ENCODE results near the gene LY6G6C. TPM values are rescaled to one million over a fixed set of nuclear protein-coding genes. Genes with fewer than 3 reads are reported as not detected.

The LY6G6C gene, protein sequence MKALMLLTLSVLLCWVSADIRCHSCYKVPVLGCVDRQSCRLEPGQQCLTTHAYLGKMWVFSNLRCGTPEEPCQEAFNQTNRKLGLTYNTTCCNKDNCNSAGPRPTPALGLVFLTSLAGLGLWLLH
- under 1 TPM in 3 of 4 donors, not detected in 1; 0.45 to 0.74 (median 0.63) TPM for polyA plus RNA-seq (ENCODE audit: insufficient read length in 4 of 4)

DNA sequence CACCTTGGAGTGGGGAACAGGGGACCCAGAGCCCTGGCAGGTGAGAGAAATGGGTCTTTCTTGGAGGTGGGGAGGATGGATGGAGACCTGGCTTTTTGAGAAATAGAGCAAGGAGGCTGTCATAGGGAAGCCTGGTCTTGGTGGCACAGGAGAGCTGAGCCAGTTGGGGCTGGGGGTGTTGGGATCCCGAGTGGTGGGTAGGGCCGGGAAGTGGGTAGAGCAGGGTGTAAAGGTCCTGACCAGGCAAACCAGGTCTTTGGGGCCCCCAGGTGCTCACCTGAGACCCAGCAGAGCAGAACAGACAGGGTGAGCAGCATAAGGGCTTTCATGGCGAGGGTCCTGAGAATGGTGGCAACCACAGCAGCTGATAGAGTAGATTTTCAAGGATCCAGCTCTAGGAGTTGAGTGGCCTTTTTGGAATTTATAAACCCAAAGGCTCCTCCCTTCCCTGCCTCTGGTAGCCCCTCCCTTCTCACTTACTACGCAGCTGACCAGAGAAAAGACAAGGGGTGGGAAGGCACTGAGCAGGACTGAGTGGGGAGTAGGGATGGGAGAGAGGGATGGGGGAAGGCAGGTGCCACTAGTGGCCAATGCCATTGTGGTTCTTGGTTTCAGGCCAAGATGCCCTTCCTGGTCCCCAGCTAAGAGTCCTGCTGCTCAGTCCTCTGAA lies at the start of gene LY6G6C:
LY6G6C (minus strand) TSS at position 396 of the 670 bp plus-strand sequence; CDS start at position 329, 67 bp downstream.
- DNase-seq (ENCODE audit: low read depth in 4 of 4, low spot score in 3 of 4): no peak

DNA sequence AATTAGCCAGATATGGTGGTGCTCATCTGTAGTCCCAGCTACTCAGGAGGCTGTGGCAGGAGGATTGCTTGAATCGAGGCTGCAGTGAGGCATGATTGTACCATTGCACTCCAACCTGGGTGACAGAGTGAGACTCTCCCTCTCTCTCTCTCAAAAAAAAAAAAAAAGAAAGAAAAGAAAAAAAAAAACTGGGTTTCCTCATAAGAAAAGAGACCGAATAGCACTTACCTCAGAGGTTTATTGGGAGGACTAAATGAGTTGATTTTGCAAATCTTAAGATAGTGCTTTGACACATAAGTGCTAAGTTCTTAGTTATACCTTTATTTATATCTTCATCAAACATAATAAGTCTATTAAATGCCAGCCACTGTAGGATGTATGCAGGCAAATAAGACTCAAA lies 49.3 kb upstream of the LY6G6C start:
- DNase-seq (ENCODE audit: low read depth in 4 of 4, low spot score in 3 of 4): no peak

DNA sequence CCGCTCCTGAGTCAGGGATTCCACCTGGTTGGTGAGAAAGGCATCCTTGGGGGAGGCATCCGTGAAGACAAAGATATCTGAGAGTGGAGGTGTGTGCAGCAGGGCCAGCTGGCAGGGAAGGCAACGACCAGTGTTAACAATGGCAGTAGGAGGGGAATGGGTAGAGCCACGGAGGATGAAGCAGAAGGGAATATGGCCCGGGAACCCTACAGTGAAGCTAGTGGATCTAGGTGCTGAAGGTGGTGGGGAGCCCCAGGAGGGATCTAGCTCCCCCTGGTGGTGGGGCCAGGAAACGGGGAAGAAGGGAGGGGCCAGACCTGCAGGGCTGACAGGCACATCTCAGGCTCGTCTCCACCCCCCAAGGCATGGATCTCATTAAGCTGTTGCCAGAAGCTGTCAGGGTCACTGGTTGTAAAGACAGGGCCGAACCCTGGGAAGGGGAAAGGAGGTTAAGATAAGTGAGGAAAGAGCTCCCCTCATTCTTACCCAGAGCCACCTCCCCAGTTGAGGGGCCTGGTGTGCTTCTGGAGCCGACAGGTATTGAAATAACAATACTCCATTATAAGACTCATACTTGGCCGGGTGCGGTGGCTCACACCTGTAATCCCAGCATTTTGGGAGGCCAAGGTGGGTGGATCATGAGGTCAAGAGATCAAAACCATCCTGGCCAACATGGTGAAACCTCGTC lies 48.3 kb upstream of the LY6G6C start:
- no peak for DNase-seq (ENCODE audit: low read depth in 4 of 4, low spot score in 3 of 4)

- DNase-seq (ENCODE audit: low read depth in 4 of 4, low spot score in 3 of 4): no peak
These were observed 47.1 kb upstream of the LY6G6C start for GRCh38 chr6:31768363-31769257.

DNA sequence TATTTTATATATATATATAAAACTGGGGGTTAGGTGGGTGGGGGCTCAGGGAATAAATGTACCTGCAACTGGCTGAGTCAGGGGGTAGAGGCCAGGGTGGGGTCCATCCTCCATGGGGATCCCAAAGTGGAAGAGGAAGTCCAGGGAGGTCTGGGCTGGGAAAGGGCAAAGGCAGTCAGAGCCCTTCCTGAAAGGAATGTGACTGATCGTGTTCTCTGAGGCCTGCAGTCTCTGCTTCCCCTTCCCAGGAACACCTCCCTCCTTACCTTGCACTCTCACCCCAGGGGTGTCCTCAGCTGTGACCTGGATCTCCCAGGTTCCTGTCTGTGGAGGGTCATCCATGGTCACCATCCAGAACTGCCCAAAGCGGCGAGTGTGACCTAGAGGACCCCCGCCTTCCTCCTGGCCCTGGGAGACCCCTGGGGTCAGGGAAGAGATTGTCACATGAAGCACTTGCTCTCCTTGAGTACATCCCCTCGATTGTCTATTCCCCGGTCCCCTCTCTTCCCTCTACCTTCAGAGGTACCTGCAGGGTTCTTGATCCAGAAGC lies 45.6 kb upstream of the LY6G6C start:
- DNase-seq (ENCODE audit: low read depth in 4 of 4, low spot score in 3 of 4): no peak

- DNase-seq (ENCODE audit: low read depth in 4 of 4, low spot score in 3 of 4): no peak
These were observed 44.6 kb upstream of the LY6G6C start for GRCh38 chr6:31765910-31766794.

DNA sequence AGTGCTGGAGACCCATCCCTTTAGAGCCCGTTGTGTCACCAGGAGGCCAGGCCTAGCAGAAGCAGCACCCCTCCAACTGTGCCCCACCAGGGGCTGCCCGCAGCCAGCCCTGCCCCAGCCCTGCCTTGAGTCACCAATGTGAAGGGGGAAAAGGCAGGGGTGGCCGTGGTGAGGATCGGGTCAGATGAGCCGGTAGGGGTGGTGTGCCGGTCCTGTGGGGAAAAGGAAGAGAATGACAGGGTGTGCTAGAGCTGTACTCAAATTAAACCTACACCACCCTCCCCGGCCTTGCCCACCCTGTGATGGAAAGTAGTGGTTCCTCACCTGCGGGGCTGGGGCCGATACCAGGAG lies 44.0 kb upstream of the LY6G6C start:
- no peak for DNase-seq (ENCODE audit: low read depth in 4 of 4, low spot score in 3 of 4)

- no peak for DNase-seq (ENCODE audit: low read depth in 4 of 4, low spot score in 3 of 4)
These were observed 42.7 kb upstream of the LY6G6C start for GRCh38 chr6:31764198-31764597.

DNA sequence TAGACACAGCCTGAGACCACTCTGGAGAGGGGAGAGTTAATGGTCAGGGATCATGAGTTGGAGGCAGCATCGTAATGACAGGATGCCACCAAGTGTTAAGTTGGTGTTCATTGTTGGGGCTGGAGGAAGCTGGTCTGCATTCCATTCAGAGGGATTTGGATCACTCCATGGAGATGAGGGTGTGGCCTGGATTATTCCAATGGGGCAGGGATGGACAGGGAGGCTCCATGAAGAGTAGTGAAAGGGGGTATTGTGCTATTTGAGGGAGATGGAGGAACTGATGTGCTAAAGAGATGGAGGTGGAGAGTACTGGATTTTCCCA lies 42.0 kb upstream of the LY6G6C start:
- DNase-seq (ENCODE audit: low read depth in 4 of 4, low spot score in 3 of 4): no peak

DNA sequence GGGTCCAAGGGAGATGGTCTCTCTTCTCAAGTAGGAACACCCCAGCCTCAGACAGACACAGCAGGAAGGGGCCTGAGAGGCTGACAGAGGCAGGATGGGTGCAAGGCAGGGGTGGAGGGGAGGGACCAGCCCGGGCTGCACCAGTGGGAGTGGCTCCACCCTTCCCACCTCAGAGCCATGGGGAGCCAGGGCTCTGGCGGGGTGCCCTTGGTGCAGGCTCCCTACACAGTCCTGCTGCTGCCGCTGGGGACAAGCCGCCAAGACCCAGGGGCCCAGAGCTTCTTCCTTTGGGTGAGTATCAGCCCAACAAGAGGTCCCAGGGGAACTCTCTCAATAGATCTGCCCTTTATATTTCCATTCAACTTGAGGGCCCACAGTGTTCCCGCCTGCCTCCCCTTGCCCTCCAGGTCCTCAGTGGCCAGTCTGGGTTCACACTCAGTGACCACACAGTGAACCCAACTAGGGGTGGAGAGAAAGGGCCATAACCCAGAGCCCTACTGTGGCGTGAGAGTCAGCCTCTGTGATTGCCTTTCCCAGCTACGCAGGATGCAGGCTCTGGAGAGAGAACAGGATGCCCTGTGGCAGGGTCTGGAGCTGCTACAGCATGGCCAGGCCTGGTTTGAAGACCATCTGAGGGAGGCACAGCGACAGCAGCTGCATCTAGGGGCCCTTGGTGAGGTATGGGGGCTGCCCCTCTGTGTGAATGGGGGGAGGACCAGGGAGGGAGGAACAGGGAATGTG lies 41.5 kb upstream of the LY6G6C start:
- DNase-seq (ENCODE audit: low read depth in 4 of 4, low spot score in 3 of 4): no peak

- DNase-seq (ENCODE audit: low read depth in 4 of 4, low spot score in 3 of 4): no peak
These were observed 40.8 kb upstream of the LY6G6C start, which contains the start of gene SAPCD1 for GRCh38 chr6:31762356-31762755. Gene SAPCD1, plus strand, starts transcription at chr6:31762656. Its CDS starts 399 bp downstream, at chr6:31763055.

GRCh38 chr6:31761343-31761742 lies 39.8 kb upstream of the LY6G6C start:
- no peak for DNase-seq (ENCODE audit: low read depth in 4 of 4, low spot score in 3 of 4)

- no peak for DNase-seq (ENCODE audit: low read depth in 4 of 4, low spot score in 3 of 4)
These were observed 39.2 kb upstream of the LY6G6C start for GRCh38 chr6:31760790-31761189.

DNA sequence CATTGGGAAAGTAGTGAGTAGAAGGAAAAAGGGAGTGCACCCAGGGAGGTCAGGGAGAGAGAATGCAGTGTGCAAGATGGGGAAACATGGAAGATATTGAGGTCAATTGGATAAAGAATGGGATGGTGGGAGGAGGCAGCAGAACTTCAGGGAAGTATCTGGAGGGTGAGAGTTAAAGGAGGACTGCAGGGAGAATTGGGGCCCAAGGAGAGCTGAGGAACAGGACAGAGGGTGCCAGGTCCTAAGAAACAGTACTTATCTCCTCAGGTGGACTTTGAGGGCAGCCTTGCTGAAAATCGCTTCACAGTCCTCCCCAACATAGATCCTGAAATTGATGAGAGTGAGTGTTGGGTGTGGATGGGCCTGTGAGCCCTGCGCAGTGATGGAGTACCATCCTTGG lies 36.7 kb upstream of the LY6G6C start:
- DNase-seq (ENCODE audit: low read depth in 4 of 4, low spot score in 3 of 4): no peak

GRCh38 chr6:31752739-31753319 lies 31.3 kb upstream of the LY6G6C start:
- DNase-seq (ENCODE audit: low read depth in 4 of 4, low spot score in 3 of 4): no peak

DNA sequence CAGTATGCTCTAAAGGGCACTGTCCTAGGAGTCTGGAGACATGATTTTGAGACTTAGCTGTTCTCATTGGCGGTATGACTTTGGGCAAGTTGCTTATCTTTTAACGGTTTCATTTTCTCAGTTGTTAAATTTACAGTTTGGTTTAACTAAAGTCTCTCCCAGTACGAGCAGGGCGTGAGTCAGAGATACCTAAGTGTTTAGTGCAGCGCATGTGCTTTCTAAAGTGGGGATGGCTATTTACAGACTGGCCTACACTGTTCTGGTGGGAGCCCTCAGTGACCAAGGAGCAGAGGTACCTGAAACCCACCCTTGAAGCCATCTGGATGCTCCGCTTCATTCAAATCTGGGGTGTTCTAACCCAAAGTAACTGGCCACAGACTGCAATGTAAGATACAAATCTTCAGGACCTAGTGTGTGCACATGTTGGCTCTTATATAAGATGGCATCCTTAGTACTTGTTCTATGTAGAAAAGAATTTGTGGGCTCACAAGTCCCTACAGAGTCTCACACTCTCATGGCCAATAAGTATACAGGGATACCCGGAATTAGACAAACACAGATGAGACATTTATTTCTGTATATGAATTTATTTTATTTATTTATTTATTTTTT lies 29.0 kb upstream of the LY6G6C start:
- DNase-seq (ENCODE audit: low read depth in 4 of 4, low spot score in 3 of 4): no peak

GRCh38 chr6:31749301-31750036 lies 27.9 kb upstream of the LY6G6C start:
- no peak for DNase-seq (ENCODE audit: low read depth in 4 of 4, low spot score in 3 of 4)

GRCh38 chr6:31744422-31744821 lies 22.9 kb upstream of the LY6G6C start:
- no peak for DNase-seq (ENCODE audit: low read depth in 4 of 4, low spot score in 3 of 4)

Data from left renal pelvis (tissue), 4 donors.